ENCODE measurements around the gene KLF6. TPM values are rescaled to one million over a fixed set of nuclear protein-coding genes. Genes with fewer than 3 reads are reported as not detected.

The KLF6 gene
- total RNA-seq, 2 experiments from 2014 or later: 19.2 to 43.0 TPM

GRCh38 chr10:3805201-3805790, 20.3 kb upstream of the KLF6 start:
- intact Hi-C loops (cut with micrococcal nuclease; ENCODE audit: unreplicated experiment): loop anchor here (2.0 kb wide), 1 partner anchor 182 kb away; no protein-coding TSS in a partner anchor
- H3K27ac ChIP-seq (ENCODE audit: low read depth, low read length, poor library complexity, severe bottlenecking): peak overlapping the region; percentile 98
- peak; percentile 67 for DNase-seq (ENCODE audit: low spot score)
- peak overlapping the region; percentile 94 for H3K4me2 ChIP-seq (ENCODE audit: low read length)
- ChIA-PET POLR2A (interaction anchor here (0.7 to 1.8 kb wide), 5 partner anchors 18 to 67 kb away, joined by 3 to 8 read pairs (median 3); partner anchors contain the start of gene KLF6), CTCF (ENCODE audit: unreplicated experiment) (no interaction called here)
- peaks cover 76% of the 10 kb centered on the region for H3K4me1 ChIP-seq (ENCODE audit: insufficient read depth, low read length, poor library complexity, severe bottlenecking)
- no peaks in the 10 kb centered on the region for H3K9me3 ChIP-seq (ENCODE audit: low read length)
- no peaks in the 10 kb centered on the region for H3K79me2 ChIP-seq (ENCODE audit: insufficient read depth, low read depth, low read length)
- peak overlapping the region; percentile 61 for H3K4me3 ChIP-seq (ENCODE audit: low read depth, low read length, poor library complexity, severe bottlenecking)
- H3K9me2 ChIP-seq (ENCODE audit: insufficient read depth, low read length): no peaks in the 10 kb centered on the region
- H4K20me1 ChIP-seq (ENCODE audit: insufficient read depth, low read length): no peaks in the 10 kb centered on the region
- TSS peak; percentile 95 for BruUV-seq (replicated peaks)
- no peak for TF ChIP-seq CTCF (conservative IDR thresholded peaks at IDR 0.05; ENCODE audit: low read length)
- TF ChIP-seq EZH2phosphoT487 (IDR thresholded peaks at IDR 0.05; ENCODE audit: borderline replicate concordance, low read depth, low read length): no peak
- peak overlapping the region; percentile 98 for H2AFZ ChIP-seq (ENCODE audit: low read length)
- H3K36me3 ChIP-seq (ENCODE audit: insufficient read depth, low read length): no peaks in the 10 kb centered on the region

- Histone ChIP-seq H3K36me3 (ENCODE audit: insufficient read depth, low read length) (no peaks in the 10 kb centered on the region), H2AFZ (ENCODE audit: low read length) (peak overlapping the region; percentile 98), H3K4me1 (ENCODE audit: insufficient read depth, low read length, poor library complexity, severe bottlenecking) (peaks cover 65% of the 10 kb centered on the region), H3K4me3 (ENCODE audit: low read depth, low read length, poor library complexity, severe bottlenecking) (peak overlapping the region; percentile 61), H4K20me1 (ENCODE audit: insufficient read depth, low read length) (no peaks in the 10 kb centered on the region), H3K79me2 (ENCODE audit: insufficient read depth, low read depth, low read length) (no peaks in the 10 kb centered on the region), H3K9me2 (ENCODE audit: insufficient read depth, low read length) (no peaks in the 10 kb centered on the region), H3K4me2 (ENCODE audit: low read length) (peak overlapping the region; percentile 94), H3K27ac (ENCODE audit: low read depth, low read length, poor library complexity, severe bottlenecking) (peak overlapping the region; percentile 98), H3K9me3 (ENCODE audit: low read length) (no peaks in the 10 kb centered on the region)
- no peak for TF ChIP-seq CTCF (conservative IDR thresholded peaks at IDR 0.05; ENCODE audit: low read length)
- TF ChIP-seq EZH2phosphoT487 (IDR thresholded peaks at IDR 0.05; ENCODE audit: borderline replicate concordance, low read depth, low read length): no peak
- ChIA-PET POLR2A (interaction anchor here (0.5 to 1.8 kb wide), 3 partner anchors 29 to 67 kb away, joined by 3 to 6 read pairs (median 4); no protein-coding TSS in a partner anchor), CTCF (ENCODE audit: unreplicated experiment) (no interaction called here)
- DNase-seq (ENCODE audit: low spot score): peak; percentile 30
- intact Hi-C loops (cut with micrococcal nuclease; ENCODE audit: unreplicated experiment): loop anchor here (2.0 kb wide), 1 partner anchor 181 kb away; no protein-coding TSS in a partner anchor
- no TSS peak for BruUV-seq (replicated peaks)
Measured at GRCh38 chr10:3803927-3804741, 19.1 kb upstream of the KLF6 start.
